Fibroblast of lung (primary cell): ENCODE results near the gene SERPINB11.

Experiments used
- EZH2 ChIP-seq: IDR thresholded peaks from 2 replicates; pipeline ENCODE4 v1.5.1; 2012; ENCODE audit warnings: low read length, control low read depth, mild to moderate bottlenecking; ENCODE audit errors: missing control alignments
- TF ChIP-seq, protein P1 (sequence below), 2 donors: IDR thresholded peaks in 1 of 2; conservative IDR thresholded peaks in 1 of 2; 1 replicate in 1 of 2; 2 replicates in 1 of 2; pipeline ENCODE4 v1.5.1; 2011 to 2012; ENCODE audit warnings: low read length in 2 of 2, control low read depth in 1 of 2, inconsistent platforms in 1 of 2, low read depth in 1 of 2, mild to moderate bottlenecking in 1 of 2

DNA sequence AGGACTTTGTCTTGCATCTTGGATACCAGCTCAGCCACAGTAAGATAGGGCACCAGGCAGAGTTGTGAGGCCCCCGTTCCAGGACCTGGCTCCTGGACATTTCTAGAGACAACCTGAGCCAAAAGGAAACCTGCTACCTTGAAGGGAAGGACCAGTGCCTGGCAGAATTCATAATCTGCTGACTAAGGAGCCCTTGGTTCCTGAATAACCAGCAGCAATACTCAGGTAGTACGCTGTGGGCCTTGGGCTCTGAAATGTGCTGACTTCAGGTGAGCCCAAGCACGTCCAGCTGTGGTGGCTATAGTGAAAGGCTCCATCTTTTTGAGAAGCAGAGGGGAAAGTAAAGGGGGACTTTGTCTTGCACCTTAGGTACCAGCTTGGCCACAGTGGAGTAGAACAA is 28.5 kb downstream of the SERPINB11 start:
- TF ChIP-seq, protein P1, sequence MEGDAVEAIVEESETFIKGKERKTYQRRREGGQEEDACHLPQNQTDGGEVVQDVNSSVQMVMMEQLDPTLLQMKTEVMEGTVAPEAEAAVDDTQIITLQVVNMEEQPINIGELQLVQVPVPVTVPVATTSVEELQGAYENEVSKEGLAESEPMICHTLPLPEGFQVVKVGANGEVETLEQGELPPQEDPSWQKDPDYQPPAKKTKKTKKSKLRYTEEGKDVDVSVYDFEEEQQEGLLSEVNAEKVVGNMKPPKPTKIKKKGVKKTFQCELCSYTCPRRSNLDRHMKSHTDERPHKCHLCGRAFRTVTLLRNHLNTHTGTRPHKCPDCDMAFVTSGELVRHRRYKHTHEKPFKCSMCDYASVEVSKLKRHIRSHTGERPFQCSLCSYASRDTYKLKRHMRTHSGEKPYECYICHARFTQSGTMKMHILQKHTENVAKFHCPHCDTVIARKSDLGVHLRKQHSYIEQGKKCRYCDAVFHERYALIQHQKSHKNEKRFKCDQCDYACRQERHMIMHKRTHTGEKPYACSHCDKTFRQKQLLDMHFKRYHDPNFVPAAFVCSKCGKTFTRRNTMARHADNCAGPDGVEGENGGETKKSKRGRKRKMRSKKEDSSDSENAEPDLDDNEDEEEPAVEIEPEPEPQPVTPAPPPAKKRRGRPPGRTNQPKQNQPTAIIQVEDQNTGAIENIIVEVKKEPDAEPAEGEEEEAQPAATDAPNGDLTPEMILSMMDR (conservative IDR thresholded peaks at IDR 0.05 in 1 of 2, IDR thresholded peaks at IDR 0.05 in 1 of 2; ENCODE audit: low read depth in 1 of 2, low read length in 2 of 2), result no peak
- no peak for TF ChIP-seq EZH2
